Esophagus muscularis mucosa (tissue), 4 donors: ENCODE results near the gene INPP5B. TPM values are rescaled to one million over a fixed set of nuclear protein-coding genes. Genes with fewer than 3 reads are reported as not detected.

ENCODE experiments used
- DNase-seq: peaks from one replicate; pipeline ENCODE4 v3.0.0-alpha.2; 2017; ENCODE audit errors: extremely low spot score
- H3K27ac ChIP-seq, 4 donors: fragments of 200-600 bp; sonication (generic); replicated peaks in 1 of 4; 1 replicate in 3 of 4; 2 replicates in 1 of 4; pipeline ENCODE4 v1.5.1; 2016 to 2019; ENCODE audit warnings: mild to moderate bottlenecking in 1 of 4
- H3K27me3 ChIP-seq, 4 donors: fragments of 200-600 bp; sonication (generic); one replicate each; pipeline versions ENCODE4 v1.5.1 to v1.6.0; 2016 to 2019
- H3K36me3 ChIP-seq, 4 donors: fragments of 200-600 bp; sonication (generic); one replicate each; pipeline ENCODE4 v1.5.1; 2016 to 2019
- H3K4me1 ChIP-seq, 4 donors: fragments of 200-600 bp; sonication (generic); one replicate each; pipeline ENCODE4 v1.5.1; 2016 to 2019
- H3K4me3 ChIP-seq, 4 donors: fragments of 200-600 bp; sonication (generic); 1 replicate in 2 of 4; 2 replicates in 2 of 4; pipeline ENCODE4 v1.5.1; 2016 to 2019; ENCODE audit warnings: mild to moderate bottlenecking in 4 of 4, moderate library complexity in 1 of 4
- H3K9me3 ChIP-seq, 4 donors: fragments of 200-600 bp; sonication (generic); 1 replicate in 3 of 4; 2 replicates in 1 of 4; pipeline ENCODE4 v1.5.1; 2016 to 2019
- EP300 ChIP-seq: sonication (generic); formaldehyde crosslinking; IDR thresholded peaks from one replicate; pipeline ENCODE4 v1.6.1; 2017; ENCODE audit warnings: antibody characterized with exemption
- POLR2A ChIP-seq: fragments of 450-650 bp; IDR thresholded peaks from one replicate; pipeline ENCODE4 v1.6.1; 2017; ENCODE audit warnings: antibody characterized with exemption, moderate library complexity, mild to moderate bottlenecking, low read depth
- POLR2AphosphoS5 ChIP-seq, 2 donors: sonication (generic); formaldehyde crosslinking; IDR thresholded peaks; one replicate each; pipeline ENCODE4 v1.6.1; 2017; ENCODE audit warnings: antibody characterized with exemption in 2 of 2
- WGBS: methylation state at CpG from one replicate; pipeline ENCODE4 v1.1.5; 2018; 5-methylcytosine and 5-hydroxymethylcytosine counted together
- intact Hi-C: fragments of 100-400 bp; cut with DNase I; formaldehyde crosslinking; loops from one replicate; pipeline ENCODE4 v1.15.1; 2023
- total RNA-seq, 4 donors: library from RNA; depleted of rRNA; stranded (reverse); fragments of >200 nt; gene quantifications; one replicate each; pipeline versions ENCODE4 v1.1.0 to v1.2.1, GENCODE V29; 2016
- TF ChIP-seq, protein P1 (sequence below), 3 experiments: fragments of 200-600 bp in 2 of 3; fragments of 450-650 bp in 1 of 3; sonication (generic) in 2 of 3; IDR thresholded peaks; one replicate each; pipeline ENCODE4 v1.5.1; 2017 to 2019; ENCODE audit warnings: antibody characterized with exemption in 3 of 3, mild to moderate bottlenecking in 2 of 3, moderate library complexity in 1 of 3

Gene INPP5B
- 10 to 100 TPM; 31.1 to 38.9 (median 36.8) TPM for total RNA-seq

- peak; percentile 93 to 94 for TF ChIP-seq POLR2AphosphoS5 (IDR thresholded peaks at IDR 0.05)
- peak; percentile 53 for TF ChIP-seq POLR2A
- TF ChIP-seq EP300 = no peak
- TF ChIP-seq, protein P1, sequence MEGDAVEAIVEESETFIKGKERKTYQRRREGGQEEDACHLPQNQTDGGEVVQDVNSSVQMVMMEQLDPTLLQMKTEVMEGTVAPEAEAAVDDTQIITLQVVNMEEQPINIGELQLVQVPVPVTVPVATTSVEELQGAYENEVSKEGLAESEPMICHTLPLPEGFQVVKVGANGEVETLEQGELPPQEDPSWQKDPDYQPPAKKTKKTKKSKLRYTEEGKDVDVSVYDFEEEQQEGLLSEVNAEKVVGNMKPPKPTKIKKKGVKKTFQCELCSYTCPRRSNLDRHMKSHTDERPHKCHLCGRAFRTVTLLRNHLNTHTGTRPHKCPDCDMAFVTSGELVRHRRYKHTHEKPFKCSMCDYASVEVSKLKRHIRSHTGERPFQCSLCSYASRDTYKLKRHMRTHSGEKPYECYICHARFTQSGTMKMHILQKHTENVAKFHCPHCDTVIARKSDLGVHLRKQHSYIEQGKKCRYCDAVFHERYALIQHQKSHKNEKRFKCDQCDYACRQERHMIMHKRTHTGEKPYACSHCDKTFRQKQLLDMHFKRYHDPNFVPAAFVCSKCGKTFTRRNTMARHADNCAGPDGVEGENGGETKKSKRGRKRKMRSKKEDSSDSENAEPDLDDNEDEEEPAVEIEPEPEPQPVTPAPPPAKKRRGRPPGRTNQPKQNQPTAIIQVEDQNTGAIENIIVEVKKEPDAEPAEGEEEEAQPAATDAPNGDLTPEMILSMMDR (IDR thresholded peaks at IDR 0.05) = peak in 1 of 3 experiments; percentile 38
- Histone ChIP-seq H3K4me1 (peaks cover 23 to 34% (median 28%) of the 10 kb centered on the region in 4 donors), H3K9me3 (no peaks in the 10 kb centered on the region), H3K27ac (peak within 1 kb of the TSS; percentile 87 to 91 (median 88)), H3K27me3 (no peaks in the 10 kb centered on the region), H3K4me3 (peak within 1 kb of the TSS; percentile 72 to 98 (median 86)), H3K36me3 (peaks cover 28 to 37% (median 33%) of the 10 kb centered on the region in 4 donors)
- peak; percentile 96 for DNase-seq
- WGBS = no CpG with 5 or more reads among the region's 11 CpGs
- intact Hi-C loops = no loop called here
Observed at GRCh38 chr1:37946703-37947360, at the start of gene INPP5B. TSS of gene INPP5B (minus strand) at chr1:37947053. CDS start at chr1:37946308, 745 bp downstream.

DNA sequence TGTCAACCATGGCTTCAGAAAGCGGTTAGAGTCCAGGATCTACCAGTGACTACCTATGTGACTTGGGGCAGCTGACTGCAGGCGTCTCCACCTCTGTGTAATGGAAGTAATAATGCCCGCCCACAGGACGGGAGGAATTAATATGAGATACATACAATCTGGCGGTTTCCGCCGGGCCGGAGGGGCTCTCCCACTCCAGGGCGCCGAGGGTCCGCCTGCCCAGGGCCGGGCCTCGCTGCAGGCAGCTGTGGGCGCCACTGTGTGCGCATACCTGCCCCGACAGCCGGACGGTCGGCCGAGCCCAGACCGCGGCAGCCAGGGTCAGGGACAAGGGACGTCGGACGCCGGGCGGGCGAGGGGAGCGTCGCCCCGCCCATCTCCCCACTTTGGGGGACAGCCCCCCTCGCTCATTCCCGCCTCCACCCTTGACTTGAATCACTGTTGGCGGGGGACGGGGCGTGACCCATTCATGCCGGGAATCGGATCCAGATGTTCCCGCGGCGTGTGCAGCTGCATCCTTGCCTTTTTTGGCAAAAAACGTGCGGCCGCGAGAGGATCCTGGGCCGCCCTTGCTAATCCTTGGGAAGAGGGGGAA, 49.0 kb upstream of the INPP5B start:
- intact Hi-C loops = no loop called here
- TF ChIP-seq, protein P1 (IDR thresholded peaks at IDR 0.05) = no peak
- TF ChIP-seq POLR2A (no peak), POLR2AphosphoS5 (IDR thresholded peaks at IDR 0.05) (peak; percentile 84 to 90), EP300 (peak; percentile 26)
- DNase-seq = peak; percentile 93
- H3K27me3 ChIP-seq = no peaks in the 10 kb centered on the region
- peaks cover 60 to 64% (median 63%) of the 10 kb centered on the region in 4 donors for H3K4me1 ChIP-seq
- no peaks in the 10 kb centered on the region for H3K9me3 ChIP-seq
- H3K27ac ChIP-seq = peak overlapping the region; percentile 93 to 97 (median 95)
- WGBS = 2% methylated on average over 34 of the region's 46 CpGs
- peaks cover 0 to 24% (median 21%) of the 10 kb centered on the region in 4 donors for H3K36me3 ChIP-seq
- H3K4me3 ChIP-seq = peak overlapping the region; percentile 58 to 71 (median 62)

DNA sequence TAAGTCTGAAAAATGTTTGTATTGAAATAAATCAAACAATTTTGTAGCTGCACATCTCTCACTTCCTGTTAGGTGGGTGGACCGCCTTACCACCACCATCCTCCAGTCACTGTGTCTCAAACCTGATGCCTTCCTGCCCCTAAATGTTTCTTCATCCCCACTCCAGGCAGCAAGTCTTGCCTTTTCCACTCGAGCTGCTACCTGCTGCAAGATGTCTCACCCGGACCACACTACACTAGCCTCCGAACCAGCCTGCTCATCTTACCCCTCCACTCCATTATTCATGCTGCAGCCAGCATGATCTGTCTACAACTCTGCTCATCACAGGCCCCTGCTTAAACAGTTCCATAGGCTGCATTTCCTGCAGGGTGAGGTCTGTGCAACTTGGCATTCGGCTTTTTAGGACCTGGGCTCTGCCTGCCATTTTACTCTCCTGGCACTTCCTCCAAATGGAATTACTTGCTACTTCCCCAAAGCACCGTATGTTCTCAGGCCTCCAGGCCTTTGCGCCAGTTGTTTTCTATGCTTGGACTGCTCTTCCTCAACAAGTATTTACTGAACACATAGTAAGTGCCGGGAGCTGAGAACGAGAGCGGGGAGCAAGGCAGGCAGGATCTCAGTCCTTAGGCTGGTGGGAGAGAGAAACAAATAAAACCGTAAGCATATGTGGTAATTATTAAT, 48.2 kb upstream of the INPP5B start:
- Histone ChIP-seq H3K27ac (peak overlapping the region; percentile 93 to 97 (median 95)), H3K4me3 (peak overlapping the region; percentile 58 to 71 (median 62)), H3K4me1 (peaks cover 56 to 63% (median 60%) of the 10 kb centered on the region in 4 donors), H3K9me3 (no peaks in the 10 kb centered on the region), H3K36me3 (peaks cover 0 to 24% (median 21%) of the 10 kb centered on the region in 4 donors), H3K27me3 (no peaks in the 10 kb centered on the region)
- no peak for TF ChIP-seq POLR2A
- TF ChIP-seq EP300 = no peak
- no peak for TF ChIP-seq POLR2AphosphoS5 (IDR thresholded peaks at IDR 0.05)
- TF ChIP-seq, protein P1 (IDR thresholded peaks at IDR 0.05) = no peak
- 47% methylated on average over 11 of the region's 11 CpGs for WGBS
- intact Hi-C loops = no loop called here
- DNase-seq = no peak

- WGBS = under 1% methylated on average over 21 of the region's 30 CpGs
- H3K27me3 ChIP-seq = no peaks in the 10 kb centered on the region
- H3K27ac ChIP-seq = peak overlapping the region; percentile 76 to 87 (median 83)
- H3K9me3 ChIP-seq = no peaks in the 10 kb centered on the region
- DNase-seq = no peak
- peaks cover 25 to 37% (median 34%) of the 10 kb centered on the region in 4 donors for H3K36me3 ChIP-seq
- H3K4me3 ChIP-seq = peak overlapping the region; percentile 68 to 95 (median 82)
- TF ChIP-seq EP300 = no peak
- no peak for TF ChIP-seq POLR2A
- TF ChIP-seq, protein P1 (IDR thresholded peaks at IDR 0.05) = no peak
- TF ChIP-seq POLR2AphosphoS5 (IDR thresholded peaks at IDR 0.05) = no peak
- peaks cover 20 to 33% (median 24%) of the 10 kb centered on the region in 4 donors for H3K4me1 ChIP-seq
- intact Hi-C loops = loop anchor here (10.0 kb wide), 1 partner anchor 125 kb away; no protein-coding TSS in a partner anchor
Observed at GRCh38 chr1:37989361-37989930, 42.6 kb upstream of the INPP5B start.
